Fibroblast of skin of left biceps (primary cell): ENCODE measurements around the gene VPS52.
"Not testable (repeated sequence)": the region's sequence is repeated elsewhere in the genome, so short reads cannot be mapped to it uniquely, and the experiment has no call there.

Source experiments
- DNase-seq, 2 experiments: peaks; one replicate each; pipeline ENCODE4 v3.0.0-alpha.2; 2013; ENCODE audit warnings: low read depth in 2 of 2

Gene VPS52

GRCh38 chr6:33301877-33302276, 30.2 kb upstream of the VPS52 start:
- DNase-seq, result no peak

- DNase-seq, result peak; percentile 72 to 76
These were observed 27.7 kb upstream of the VPS52 start for GRCh38 chr6:33299237-33299944.

GRCh38 chr6:33298773-33299236, 27.1 kb upstream of the VPS52 start, which contains the start of gene RGL2:
Gene RGL2 (minus strand): TSS chr6:33298942. CDS start chr6:33298610, 332 bp downstream.
- DNase-seq, result no peak

- DNase-seq, result no peak
These were observed 26.5 kb upstream of the VPS52 start for GRCh38 chr6:33297956-33298772.

- DNase-seq, result no peak
These were observed 25.8 kb upstream of the VPS52 start for GRCh38 chr6:33297406-33297955.

- no peak for DNase-seq
These were observed 25.2 kb upstream of the VPS52 start for GRCh38 chr6:33296797-33297405.

- DNase-seq, result no peak
These were observed 24.1 kb upstream of the VPS52 start for GRCh38 chr6:33295621-33296369.

GRCh38 chr6:33294086-33294823, 22.6 kb upstream of the VPS52 start:
- DNase-seq, result no peak

GRCh38 chr6:33292996-33293682, 21.5 kb upstream of the VPS52 start:
- no peak for DNase-seq

GRCh38 chr6:33290459-33290858, 18.8 kb upstream of the VPS52 start:
- no peak for DNase-seq

GRCh38 chr6:33289784-33290315, 18.2 kb upstream of the VPS52 start:
- no peak for DNase-seq

- peak; percentile 59 to 67 for DNase-seq
These were observed 17.5 kb upstream of the VPS52 start, which contains the start of the genes PFDN6 and WDR46 for GRCh38 chr6:33288921-33289783. Gene PFDN6 (plus strand): TSS chr6:33289601. CDS start chr6:33289857, 256 bp downstream. Gene WDR46 (minus strand): TSS chr6:33289239. CDS start chr6:33289170, 69 bp downstream.

GRCh38 chr6:33288141-33288920, 16.7 kb upstream of the VPS52 start:
- no peak for DNase-seq

- no peak for DNase-seq
These were observed 15.6 kb upstream of the VPS52 start for GRCh38 chr6:33286946-33287914.

- DNase-seq, result not testable (repeated sequence)
These were observed 13.5 kb upstream of the VPS52 start for GRCh38 chr6:33285214-33285613.

GRCh38 chr6:33280539-33280938, 8.9 kb upstream of the VPS52 start:
- no peak for DNase-seq
